Esophagus muscularis mucosa (tissue), 3 donors: ENCODE data around the gene SYNE1.

Experiments used
- CTCF ChIP-seq, 3 experiments: fragments of 200-600 bp in 2 of 3; fragments of 450-650 bp in 1 of 3; sonication (generic) in 2 of 3; IDR thresholded peaks; one replicate each; pipeline ENCODE4 v1.5.1; 2017 to 2019; ENCODE audit warnings: antibody characterized with exemption in 3 of 3, mild to moderate bottlenecking in 2 of 3, moderate library complexity in 1 of 3
- POLR2A ChIP-seq: fragments of 450-650 bp; IDR thresholded peaks from one replicate; pipeline ENCODE4 v1.6.1; 2017; ENCODE audit warnings: antibody characterized with exemption, moderate library complexity, mild to moderate bottlenecking, low read depth

GRCh38 chr6:152173321-152173720 is 463.8 kb downstream of the SYNE1 start:
- TF ChIP-seq CTCF (IDR thresholded peaks at IDR 0.05) (no peak), POLR2A (no peak)
